Stimulated activated CD4-positive, alpha-beta T cell treated with anti-CD3 and anti-CD28 coated beads, TNF-alpha, amount 100 ng/mL, for 24 hours (primary cell): Measurements from ENCODE around the gene ZNG1B.
"Not testable (repeated sequence)": the region's sequence is repeated elsewhere in the genome, so short reads cannot be mapped to it uniquely, and the experiment has no call there.

Experiments
- DNase-seq, 3 experiments: peaks; one replicate each; pipeline ENCODE4 v3.0.0-alpha.2; 2020; ENCODE audit warnings: low read depth in 3 of 3

Gene ZNG1B

GRCh38 chr2:113437508-113438465 is at the start of gene ZNG1B:
TSS of gene ZNG1B (plus strand) at chr2:113437691. CDS start at chr2:113437869, 178 bp downstream.
- peak; percentile 45 to 74 (median 53) for DNase-seq

GRCh38 chr2:113390124-113390849 is 47.2 kb upstream of the ZNG1B start:
- DNase-seq: peak; percentile 33 to 47 (median 41)

GRCh38 chr2:113391073-113391472 is 46.4 kb upstream of the ZNG1B start:
- no peak for DNase-seq

- no peak for DNase-seq
These were observed 31.4 kb upstream of the ZNG1B start for GRCh38 chr2:113406114-113406513.

GRCh38 chr2:113407446-113408099 is 29.9 kb upstream of the ZNG1B start:
- DNase-seq: no peak

GRCh38 chr2:113411725-113412352 is 25.7 kb upstream of the ZNG1B start:
- DNase-seq: not testable (repeated sequence)

- not testable (repeated sequence) for DNase-seq
These were observed 24.7 kb upstream of the ZNG1B start for GRCh38 chr2:113412774-113413173.

GRCh38 chr2:113431773-113432172 is 5.7 kb upstream of the ZNG1B start:
- not testable (repeated sequence) for DNase-seq

- not testable (repeated sequence) for DNase-seq
These were observed 4.0 kb upstream of the ZNG1B start for GRCh38 chr2:113433468-113433867.

GRCh38 chr2:113465770-113466169 is 28.3 kb downstream of the ZNG1B start:
- DNase-seq: not testable (repeated sequence)

- not testable (repeated sequence) for DNase-seq
These were observed 39.3 kb downstream of the ZNG1B start for GRCh38 chr2:113476688-113477368.

- not testable (repeated sequence) for DNase-seq
These were observed 59.0 kb downstream of the ZNG1B start for GRCh38 chr2:113496527-113496926.

- DNase-seq: not testable (repeated sequence)
These were observed 60.9 kb downstream of the ZNG1B start, which contains the start of gene FOXD4L1 for GRCh38 chr2:113498365-113498764. TSS of gene FOXD4L1 (plus strand) at chr2:113498665. CDS start at chr2:113499257, 592 bp downstream.

GRCh38 chr2:113499019-113499885 is 61.8 kb downstream of the ZNG1B start:
- not testable (repeated sequence) for DNase-seq

GRCh38 chr2:113499886-113500722 is 62.6 kb downstream of the ZNG1B start:
- not testable (repeated sequence) for DNase-seq

- DNase-seq: not testable (repeated sequence)
These were observed 63.2 kb downstream of the ZNG1B start for GRCh38 chr2:113500723-113501038.

- DNase-seq: not testable (repeated sequence)
These were observed 65.0 kb downstream of the ZNG1B start for GRCh38 chr2:113502216-113503093.
